ENCODE results near the gene CNDP2.

The CNDP2 gene

DNA sequence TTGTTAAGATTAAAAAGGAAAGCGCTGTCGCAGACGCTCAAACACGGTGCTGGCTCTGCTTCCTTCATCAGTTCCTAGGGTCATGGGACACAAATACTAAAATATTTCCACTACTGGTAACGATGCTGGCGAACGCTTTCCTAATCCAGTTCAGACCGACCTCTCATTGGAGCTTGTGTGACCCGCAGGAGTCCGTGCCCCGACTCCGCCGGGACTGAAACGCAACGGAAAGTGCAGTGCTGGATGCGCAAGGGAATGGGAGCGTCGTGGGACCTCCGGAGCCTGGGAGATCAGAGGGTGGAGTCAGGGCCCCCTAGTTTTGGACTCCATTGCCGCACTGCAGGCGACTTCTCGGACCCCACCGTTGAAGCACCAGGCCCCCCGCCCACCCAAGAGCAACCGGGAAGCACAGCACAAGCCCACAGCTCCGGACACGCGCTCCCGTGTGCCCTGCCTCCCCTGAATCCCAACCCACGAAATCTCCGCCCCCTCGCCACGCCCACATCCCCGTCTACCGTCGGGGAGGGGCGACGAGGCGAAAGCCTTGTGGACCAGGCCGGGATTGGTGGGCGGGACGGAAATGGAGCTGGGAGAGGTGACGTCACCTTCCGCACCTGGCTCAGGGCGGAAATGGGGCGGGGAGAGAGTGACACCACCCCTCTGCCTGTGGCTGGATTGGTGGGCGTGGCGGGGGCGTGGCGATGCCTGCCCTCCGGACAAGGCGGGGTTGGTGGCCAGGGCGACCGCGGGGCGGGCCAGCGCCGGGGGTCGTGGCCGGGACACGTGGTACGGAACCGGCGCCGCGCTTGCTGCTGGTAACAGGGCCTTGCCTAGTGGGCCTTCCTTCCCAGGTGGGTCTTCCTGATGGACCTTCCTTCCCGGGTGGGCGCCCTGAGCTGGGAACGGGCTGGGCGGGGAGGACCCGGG is at the start of gene CNDP2:
TSS of gene CNDP2 (plus strand) at position 783 of the 927 bp plus-strand sequence. CDS start 3,611 bp downstream, outside the sequence.
- peak; percentile 100 for DNase-seq

DNA sequence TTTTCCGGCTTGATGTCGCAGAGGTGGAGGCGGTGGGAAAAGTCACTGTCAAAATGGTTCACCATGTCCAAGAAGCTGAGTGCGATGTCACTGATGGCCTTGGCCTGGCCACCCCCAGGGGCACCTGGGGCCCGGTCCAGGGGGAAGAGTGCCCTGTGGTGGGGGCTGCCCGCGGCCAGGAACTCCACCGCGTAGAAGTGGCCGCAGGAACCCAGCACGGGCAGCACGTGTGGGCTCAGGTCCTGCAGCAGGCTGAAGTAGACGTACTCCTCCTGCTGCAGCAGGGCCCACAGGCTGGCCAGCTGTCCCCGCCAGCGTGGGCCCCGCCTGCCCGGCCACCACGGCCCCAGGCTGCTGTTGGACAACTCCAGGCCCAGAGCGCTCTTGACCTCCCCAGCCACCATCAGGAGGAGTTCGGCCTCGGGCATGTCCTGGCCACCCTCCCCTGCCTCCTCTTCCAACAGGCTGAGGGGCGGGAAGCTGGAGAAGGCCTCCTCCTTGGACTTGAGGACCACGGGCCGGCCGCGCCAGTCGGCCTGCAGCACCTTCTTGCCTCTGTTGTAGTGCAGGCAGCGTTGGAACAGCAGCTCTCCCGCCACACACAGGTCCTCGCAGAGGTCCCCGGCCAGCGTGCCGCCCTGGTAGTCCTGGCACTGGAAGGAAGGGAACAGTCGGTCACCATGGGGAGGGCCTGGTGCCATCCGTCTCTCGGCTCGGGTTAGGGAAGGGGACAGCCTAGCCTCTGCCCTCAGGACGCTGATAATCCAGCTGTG is 49.3 kb upstream of the CNDP2 start:
- no peak for DNase-seq

- no peak for DNase-seq
These were observed 48.6 kb upstream of the CNDP2 start for GRCh38 chr18:74447404-74448152.

DNA sequence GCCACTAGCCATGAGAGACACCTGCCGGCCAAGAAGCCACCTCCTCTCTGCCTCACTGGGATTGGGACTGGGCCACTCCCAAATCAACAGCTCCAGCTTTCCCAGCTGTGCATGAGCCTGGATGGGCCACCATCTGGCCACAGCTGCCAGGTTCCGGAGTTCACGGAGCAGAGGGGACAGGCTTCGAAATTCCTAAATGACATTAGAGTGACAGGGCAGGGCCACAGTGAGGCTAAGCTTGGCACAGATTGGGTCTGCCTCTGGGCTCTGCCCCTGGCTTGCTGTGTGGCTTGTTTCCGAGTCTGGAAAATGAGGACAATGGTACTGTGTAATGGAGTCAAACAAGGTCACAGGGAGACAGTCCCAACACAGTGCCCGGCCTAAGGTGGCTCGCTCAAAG is 45.5 kb upstream of the CNDP2 start:
- no peak for DNase-seq

GRCh38 chr18:74451148-74451547 is 45.0 kb upstream of the CNDP2 start:
- no peak for DNase-seq

DNA sequence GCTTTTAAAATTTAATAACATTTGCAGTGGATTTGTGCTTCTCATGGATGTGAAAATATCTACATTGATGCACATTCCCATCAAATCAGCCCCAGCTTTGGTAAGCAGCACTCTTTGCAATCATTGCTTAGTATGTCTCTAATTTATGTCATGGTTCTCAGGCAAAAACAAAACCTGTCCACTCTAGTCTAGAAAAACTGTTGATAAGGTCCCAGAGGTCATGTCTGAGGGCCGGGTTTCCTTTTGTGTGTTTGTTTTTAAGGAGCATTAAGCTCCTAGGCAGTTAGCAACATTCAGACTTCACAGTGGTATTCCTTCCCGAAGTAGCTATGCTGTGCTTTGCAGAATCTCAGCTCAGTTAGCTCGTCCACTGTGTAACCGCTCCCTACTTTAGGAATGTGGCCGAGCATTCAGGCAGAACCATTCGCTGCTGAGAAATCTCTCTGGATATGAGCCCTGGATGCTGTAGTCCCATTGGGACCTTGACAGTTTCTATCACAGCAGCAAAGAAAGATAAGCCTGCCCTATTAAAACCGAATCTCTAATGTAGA is 43.1 kb upstream of the CNDP2 start:
- no peak for DNase-seq

DNA sequence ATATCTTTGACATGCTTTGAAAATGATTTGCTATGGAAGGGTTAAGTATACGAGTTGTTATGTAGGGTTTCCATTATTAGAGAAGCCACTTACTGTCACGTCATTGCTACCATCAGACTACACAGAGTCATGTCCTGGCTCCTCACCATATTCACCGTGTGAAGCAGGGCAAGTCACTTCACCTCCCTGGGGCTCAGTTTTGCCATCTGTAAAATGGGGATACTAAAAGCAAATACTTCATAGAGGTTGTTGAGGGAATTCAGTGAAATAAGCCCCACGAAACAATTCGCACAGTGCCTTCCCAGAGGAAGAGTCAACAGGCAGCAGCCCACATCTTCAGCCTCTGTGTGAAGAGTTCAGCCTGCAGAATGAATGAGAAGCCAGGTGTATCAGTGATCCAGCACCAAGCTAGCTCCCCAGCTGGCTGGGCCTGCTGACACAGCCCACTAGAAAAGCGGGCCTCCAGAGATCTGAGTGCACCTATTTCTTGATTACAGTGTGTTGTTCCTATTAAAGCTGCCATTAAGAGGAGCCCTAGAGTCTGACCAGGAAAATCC is 42.4 kb upstream of the CNDP2 start:
- DNase-seq: no peak

DNA sequence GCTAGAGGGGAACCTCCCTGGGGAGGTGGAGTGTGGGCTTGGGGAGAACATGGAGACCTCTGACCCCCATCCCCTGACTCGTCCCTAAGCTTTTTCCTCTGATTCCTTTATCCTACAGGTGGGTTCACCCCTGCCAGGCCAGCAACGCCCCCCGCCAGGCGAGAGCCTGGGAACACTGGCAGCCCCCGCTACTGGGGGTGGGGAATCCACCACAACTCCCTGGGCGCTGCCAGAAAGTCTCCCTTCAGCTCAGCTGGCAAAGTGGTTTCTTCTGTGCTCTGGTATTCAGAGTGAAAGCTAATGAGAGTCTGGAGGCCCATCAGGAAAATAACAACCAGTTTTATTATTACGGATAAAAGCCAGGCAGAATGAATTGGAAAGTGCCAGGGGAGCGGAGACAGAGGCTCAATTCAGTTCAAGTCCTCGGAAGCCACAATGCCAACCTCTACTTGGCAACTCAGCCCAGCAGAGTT is 41.8 kb upstream of the CNDP2 start:
- DNase-seq: no peak

- DNase-seq: no peak
These were observed 40.8 kb upstream of the CNDP2 start for GRCh38 chr18:74455386-74455785.

- no peak for DNase-seq
These were observed 40.2 kb upstream of the CNDP2 start for GRCh38 chr18:74456017-74456348.

DNA sequence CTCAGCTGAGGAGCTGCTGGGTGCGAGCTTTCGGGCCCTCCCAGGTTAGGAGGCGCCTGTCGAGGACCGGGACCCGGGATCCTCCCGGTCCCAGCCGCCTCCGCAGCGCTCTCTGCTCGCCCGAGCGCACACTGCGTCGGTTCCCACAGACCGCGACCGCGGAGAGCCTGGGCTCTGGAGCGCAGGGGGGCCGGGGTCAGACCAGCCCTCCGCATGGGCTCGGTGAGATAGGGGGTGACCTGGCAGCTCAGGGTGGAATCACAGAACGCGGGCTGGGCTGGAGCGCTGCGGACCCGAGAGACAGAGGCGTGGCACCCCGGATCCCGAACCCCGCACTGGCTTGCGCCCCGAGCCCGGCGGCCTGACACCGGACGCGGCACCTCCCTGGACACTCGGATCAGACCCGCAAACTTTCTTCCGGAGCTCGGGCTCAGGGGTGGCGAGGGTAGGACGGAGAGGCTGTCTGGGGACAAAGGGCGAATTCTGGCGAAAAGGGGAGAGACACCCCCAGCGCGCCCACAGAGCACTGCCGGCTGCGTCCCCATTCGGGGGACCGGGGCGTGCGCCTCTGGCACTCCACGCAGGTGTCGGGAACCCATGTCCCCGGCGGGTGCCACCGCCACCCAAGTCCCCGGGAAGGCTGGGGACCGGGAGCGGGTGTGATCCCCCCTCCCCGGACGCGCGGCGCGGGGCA is 39.7 kb upstream of the CNDP2 start:
- no peak for DNase-seq

GRCh38 chr18:74457043-74457724 is 39.0 kb upstream of the CNDP2 start, which contains the start of gene DIPK1C:
Gene DIPK1C (minus strand): TSS chr18:74457308. CDS start chr18:74457259, 49 bp downstream.
- DNase-seq: no peak

GRCh38 chr18:74457725-74458421 is 38.3 kb upstream of the CNDP2 start:
- DNase-seq: no peak

GRCh38 chr18:74459889-74460288 is 36.3 kb upstream of the CNDP2 start:
- no peak for DNase-seq

DNA sequence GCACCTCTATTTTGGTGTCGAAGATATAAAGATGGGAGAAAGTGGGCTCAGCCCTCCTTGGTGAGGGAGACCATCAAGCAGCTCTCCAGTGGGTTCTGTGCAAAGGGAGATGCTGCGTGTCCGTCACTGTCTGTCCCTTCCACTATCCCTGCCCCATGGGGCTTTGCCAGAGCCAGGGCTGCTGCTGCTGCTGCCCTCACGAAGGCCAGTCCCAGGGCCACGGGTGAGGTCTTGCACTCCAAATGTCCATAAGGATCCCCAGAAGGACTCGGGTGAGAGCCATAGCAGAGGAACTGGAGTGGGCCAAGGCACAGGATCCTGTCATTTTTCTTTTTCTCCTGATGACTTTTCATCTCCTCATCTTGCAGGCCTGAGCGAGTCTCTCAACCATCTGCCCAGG is 35.3 kb upstream of the CNDP2 start:
- no peak for DNase-seq

DNA sequence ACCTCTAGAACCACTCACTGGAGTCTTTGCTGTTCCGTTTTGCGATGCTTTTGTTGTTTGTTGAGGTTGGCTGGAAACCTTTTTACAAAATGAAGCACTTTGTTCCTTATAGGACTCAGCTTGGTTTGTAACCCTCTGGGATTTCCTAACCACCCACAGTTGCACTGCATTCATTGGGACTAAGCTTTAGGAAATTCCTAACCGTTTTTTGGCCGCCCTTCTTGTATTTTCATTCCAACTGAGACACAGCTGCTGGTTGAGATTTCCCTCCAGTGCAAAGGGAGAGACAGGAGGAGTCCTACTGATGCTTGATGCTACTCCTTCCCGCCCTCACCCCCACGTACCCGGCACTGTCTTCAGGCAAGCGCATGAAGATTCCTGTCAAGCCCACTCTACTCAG is 32.9 kb upstream of the CNDP2 start:
- DNase-seq: no peak

DNA sequence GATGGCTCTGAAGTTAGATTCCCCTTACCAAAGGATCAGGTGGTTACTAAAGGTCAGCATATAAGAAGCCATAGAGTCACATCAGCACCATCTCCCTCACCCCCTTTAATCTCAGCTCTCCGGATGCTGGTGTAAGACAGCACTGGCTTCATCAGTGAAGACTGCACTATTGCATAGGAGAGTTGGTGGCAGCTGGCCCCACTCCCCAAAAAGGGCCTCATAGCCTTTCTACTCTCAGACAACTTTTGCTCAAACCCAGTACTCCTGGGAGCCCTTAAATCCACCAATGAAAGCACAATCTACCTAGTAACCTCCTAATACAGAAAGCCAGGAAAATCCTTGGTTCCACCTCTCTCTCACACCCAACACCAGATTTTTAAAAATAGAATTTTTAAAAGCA is 32.2 kb upstream of the CNDP2 start:
- no peak for DNase-seq

DNA sequence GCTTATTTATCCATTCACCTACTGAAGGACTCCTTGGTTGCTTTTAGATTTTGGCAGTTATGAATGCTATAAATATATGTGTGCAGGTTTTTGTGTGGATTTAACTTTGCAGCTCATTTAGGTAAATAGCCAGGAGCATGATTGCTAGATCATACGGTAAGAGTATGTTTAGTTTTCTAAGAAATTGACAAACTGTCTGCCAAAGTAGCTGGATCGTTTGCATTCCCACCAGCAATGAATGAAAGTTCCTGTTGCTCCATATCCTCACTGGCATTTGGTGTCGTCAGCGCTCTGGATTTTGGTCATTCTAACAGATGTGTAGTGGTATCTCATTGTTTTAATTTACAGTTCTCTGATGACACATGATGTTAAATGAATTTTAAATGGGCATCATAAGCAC is 30.4 kb upstream of the CNDP2 start:
- no peak for DNase-seq

DNA sequence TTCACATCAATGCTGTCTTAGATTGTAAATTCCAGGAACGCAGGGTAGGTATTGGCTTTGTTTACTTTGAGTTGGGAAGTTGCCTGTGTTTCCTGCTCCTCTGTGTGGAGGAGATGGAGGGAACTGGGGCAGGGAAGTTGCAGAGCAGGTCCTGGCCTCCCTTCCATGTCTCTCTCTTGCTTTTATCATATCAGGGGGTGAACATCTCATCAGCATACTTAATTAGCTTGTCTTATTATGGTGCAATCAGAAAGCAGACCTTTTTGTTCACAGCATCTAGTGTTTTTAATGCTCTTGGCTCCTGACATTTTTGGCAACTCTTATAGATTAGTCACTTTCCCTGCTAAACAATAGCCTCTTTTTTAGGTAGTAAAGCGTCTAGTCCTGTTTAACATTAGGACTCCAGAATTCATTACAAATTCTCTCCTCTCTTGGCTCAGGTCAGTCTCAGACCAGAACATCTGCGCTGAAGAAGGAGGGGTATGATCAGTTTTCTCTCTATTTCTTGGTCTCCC is 27.6 kb upstream of the CNDP2 start:
- no peak for DNase-seq

DNA sequence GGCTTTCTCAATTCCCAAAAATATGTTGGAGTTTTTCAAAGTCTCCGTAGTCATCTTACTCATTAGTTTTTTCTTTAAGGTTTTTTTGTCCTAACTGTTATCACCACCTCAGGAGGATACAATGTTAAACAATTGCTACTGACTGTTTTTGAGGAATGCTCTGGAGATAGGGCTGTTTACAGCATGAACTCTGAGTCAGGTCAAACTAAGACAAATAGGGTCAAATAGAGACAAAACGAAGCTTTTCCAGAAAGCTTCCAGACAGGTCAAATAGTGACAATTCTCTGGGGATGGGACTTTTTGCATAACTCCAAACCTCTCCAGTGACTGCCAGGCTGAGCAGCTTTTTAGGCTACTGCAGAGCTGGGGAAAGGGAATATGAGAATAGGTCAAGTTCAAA is 23.9 kb upstream of the CNDP2 start:
- no peak for DNase-seq

All from CD4-positive, alpha-beta T cell treated with Interleukin-17A for 4 hours (primary cell).